ENCODE measurements around the gene SAMD4A. TPM values are rescaled to one million over a fixed set of nuclear protein-coding genes. Genes with fewer than 3 reads are reported as not detected.

Gene SAMD4A
- total and polyA plus RNA-seq, 2 experiments from 2014 or later, result 7.2 to 33.0 TPM

GRCh38 chr14:54817506-54817905 is 250.6 kb downstream of the SAMD4A start:
- no peak for DNase-seq
- peaks cover 13% of the 10 kb centered on the region for H3K4me1 ChIP-seq (ENCODE audit: insufficient read depth)
- WGBS, 2 experiments (ENCODE audit: low coverage in 1 of 2, low lambda C conversion rate in 2 of 2, missing lambda C conversion rate in 2 of 2), result 96 to 98% methylated on average over 5 of the region's 5 CpGs
- H3F3A ChIP-seq (ENCODE audit: insufficient read depth), result 0 out of 2 replicates have a peak, but pooled peaks cover 5% of the 10 kb centered on the region
- no peaks in the 10 kb centered on the region for H3K36me3 ChIP-seq (ENCODE audit: low read depth)
- H3K4me3 ChIP-seq, result no peak overlapping the region
- no peaks in the 10 kb centered on the region for H3K79me2 ChIP-seq (ENCODE audit: insufficient read depth)
- no peaks in the 10 kb centered on the region for H3K9me2 ChIP-seq (ENCODE audit: insufficient read depth)
- in situ Hi-C loops (cut with MboI), result no loop called here
- no peak overlapping the region for H2AFZ ChIP-seq
- H3K27me3 ChIP-seq (replicated peaks; ENCODE audit: insufficient read depth), result peaks cover 4% of the 10 kb centered on the region; the same call in 1 of the 2 replicates
- no peak overlapping the region for H3K9ac ChIP-seq
- TF ChIP-seq EZH2phosphoT487 (IDR thresholded peaks at IDR 0.05; ENCODE audit: insufficient read depth, low read depth) (no peak), EZH2 (IDR thresholded peaks at IDR 0.05; ENCODE audit: insufficient read depth, poor library complexity, severe bottlenecking) (no peak)
- H3K27ac ChIP-seq, result no peak overlapping the region
- no peaks in the 10 kb centered on the region for H4K20me1 ChIP-seq (ENCODE audit: insufficient read depth)
- H3K9me3 ChIP-seq (ENCODE audit: low read depth), result no peaks in the 10 kb centered on the region
- no peak overlapping the region for H3K4me2 ChIP-seq (ENCODE audit: unreplicated experiment)

GRCh38 chr14:54818201-54819133 is 251.5 kb downstream of the SAMD4A start:
- peak overlapping the region; percentile 43 for H3K27ac ChIP-seq
- no peaks in the 10 kb centered on the region for H3K9me3 ChIP-seq (ENCODE audit: low read depth)
- no peaks in the 10 kb centered on the region for H3K79me2 ChIP-seq (ENCODE audit: insufficient read depth)
- peak overlapping the region; percentile 64 for H3K4me2 ChIP-seq (ENCODE audit: unreplicated experiment)
- no peaks in the 10 kb centered on the region for H4K20me1 ChIP-seq (ENCODE audit: insufficient read depth)
- H3K9ac ChIP-seq, result peak overlapping the region; percentile 25; the same call in 1 of the 2 replicates
- DNase-seq, result peak; percentile 91
- TF ChIP-seq EZH2phosphoT487 (IDR thresholded peaks at IDR 0.05; ENCODE audit: insufficient read depth, low read depth), result no peak
- TF ChIP-seq EZH2 (IDR thresholded peaks at IDR 0.05; ENCODE audit: insufficient read depth, poor library complexity, severe bottlenecking), result no peak
- H3K4me3 ChIP-seq, result peak overlapping the region; percentile 31
- H3K4me1 ChIP-seq (ENCODE audit: insufficient read depth), result peaks cover 13% of the 10 kb centered on the region
- 13 to 14% methylated on average over 14 of the region's 14 CpGs for WGBS, 2 experiments (ENCODE audit: low coverage in 1 of 2, low lambda C conversion rate in 2 of 2, missing lambda C conversion rate in 2 of 2)
- H3K27me3 ChIP-seq (replicated peaks; ENCODE audit: insufficient read depth), result peaks cover 4% of the 10 kb centered on the region; the same call in 1 of the 2 replicates
- H3K36me3 ChIP-seq (ENCODE audit: low read depth), result no peaks in the 10 kb centered on the region
- peak overlapping the region; percentile 36 for H2AFZ ChIP-seq
- no peaks in the 10 kb centered on the region for H3K9me2 ChIP-seq (ENCODE audit: insufficient read depth)
- 0 out of 2 replicates have a peak, but pooled peaks cover 5% of the 10 kb centered on the region for H3F3A ChIP-seq (ENCODE audit: insufficient read depth)
- in situ Hi-C loops (cut with MboI), result no loop called here

- in situ Hi-C loops (cut with MboI), result no loop called here
- Histone ChIP-seq H3K27me3 (replicated peaks; ENCODE audit: insufficient read depth) (peaks cover 4% of the 10 kb centered on the region; the same call in 1 of the 2 replicates), H3K9me2 (ENCODE audit: insufficient read depth) (no peaks in the 10 kb centered on the region), H2AFZ (no peak overlapping the region), H3K36me3 (ENCODE audit: low read depth) (no peaks in the 10 kb centered on the region), H3K79me2 (ENCODE audit: insufficient read depth) (no peaks in the 10 kb centered on the region), H3K9ac (no peak overlapping the region), H3F3A (ENCODE audit: insufficient read depth) (no peaks in the 10 kb centered on the region), H3K4me3 (no peak overlapping the region), H3K4me1 (ENCODE audit: insufficient read depth) (peaks cover 9% of the 10 kb centered on the region; the same call in 1 of the 2 replicates), H3K9me3 (ENCODE audit: low read depth) (no peaks in the 10 kb centered on the region), H4K20me1 (ENCODE audit: insufficient read depth) (no peaks in the 10 kb centered on the region), H3K27ac (no peak overlapping the region), H3K4me2 (ENCODE audit: unreplicated experiment) (no peak overlapping the region)
- no peak for DNase-seq
- TF ChIP-seq EZH2 (IDR thresholded peaks at IDR 0.05; ENCODE audit: insufficient read depth, poor library complexity, severe bottlenecking) (no peak), EZH2phosphoT487 (IDR thresholded peaks at IDR 0.05; ENCODE audit: insufficient read depth, low read depth) (no peak)
These were observed 255.8 kb downstream of the SAMD4A start for GRCh38 chr14:54822685-54823084.

- no peaks in the 10 kb centered on the region for H3K36me3 ChIP-seq (ENCODE audit: low read depth)
- H3F3A ChIP-seq (ENCODE audit: insufficient read depth), result no peaks in the 10 kb centered on the region
- in situ Hi-C loops (cut with MboI), result no loop called here
- no peaks in the 10 kb centered on the region for H3K9me2 ChIP-seq (ENCODE audit: insufficient read depth)
- H3K27me3 ChIP-seq (replicated peaks; ENCODE audit: insufficient read depth), result peaks cover 4% of the 10 kb centered on the region; the same call in 1 of the 2 replicates
- H3K9me3 ChIP-seq (ENCODE audit: low read depth), result no peaks in the 10 kb centered on the region
- H2AFZ ChIP-seq, result no peak overlapping the region
- H3K4me3 ChIP-seq, result no peak overlapping the region
- H3K27ac ChIP-seq, result no peak overlapping the region
- H4K20me1 ChIP-seq (ENCODE audit: insufficient read depth), result no peaks in the 10 kb centered on the region
- peaks cover 1% of the 10 kb centered on the region; the same call in 1 of the 2 replicates for H3K4me1 ChIP-seq (ENCODE audit: insufficient read depth)
- H3K4me2 ChIP-seq (ENCODE audit: unreplicated experiment), result no peak overlapping the region
- 94 to 96% methylated on average over 2 of the region's 2 CpGs for whole genome bisulfite sequencing, 2 experiments (ENCODE audit: low coverage in 1 of 2, low lambda C conversion rate in 2 of 2, missing lambda C conversion rate in 2 of 2)
- H3K9ac ChIP-seq, result no peak overlapping the region
- no peak for TF ChIP-seq EZH2 (IDR thresholded peaks at IDR 0.05; ENCODE audit: insufficient read depth, poor library complexity, severe bottlenecking)
- no peak for TF ChIP-seq EZH2phosphoT487 (IDR thresholded peaks at IDR 0.05; ENCODE audit: insufficient read depth, low read depth)
- no peaks in the 10 kb centered on the region for H3K79me2 ChIP-seq (ENCODE audit: insufficient read depth)
- no peak for DNase-seq
These were observed 257.0 kb downstream of the SAMD4A start for GRCh38 chr14:54823757-54824549.
